GM12878 (cell line): ENCODE data around the gene XIAP. TPM values are rescaled to one million over a fixed set of nuclear protein-coding genes. Genes with fewer than 3 reads are reported as not detected.
A peak's percentile ranks its signal among the peaks of the same experiment; 100 is the strongest.

Experiments
- ASH2L ChIP-seq: fragments of 300-600, 200-600 bp; sonication (generic); IDR thresholded peaks from 2 replicates; pipeline ENCODE4 v1.6.1; 2017; ENCODE audit warnings: low read depth, mild to moderate bottlenecking, borderline replicate concordance
- ATF7 ChIP-seq: fragments of 450-650 bp; IDR thresholded peaks from 2 replicates; pipeline ENCODE4 v1.6.1; 2016; ENCODE audit warnings: low read depth, mild to moderate bottlenecking
- BCL11A ChIP-seq: IDR thresholded peaks from 2 replicates; pipeline ENCODE4 v1.6.1; 2011; ENCODE audit warnings: low read depth, low read length
- CBFB ChIP-seq: IDR thresholded peaks from 2 replicates; pipeline ENCODE4 v1.6.1; 2016; ENCODE audit warnings: antibody characterized with exemption, low read depth
- CBX5 ChIP-seq: sonication (generic); IDR thresholded peaks from 2 replicates; pipeline ENCODE4 v1.6.1; 2016; ENCODE audit warnings: low read depth, moderate library complexity, mild to moderate bottlenecking, inconsistent platforms
- CREB1 ChIP-seq: IDR thresholded peaks from 2 replicates; pipeline ENCODE4 v1.6.1; 2012; ENCODE audit warnings: low read depth, mild to moderate bottlenecking, inconsistent platforms
- ETV6 ChIP-seq, 2 experiments: fragments of 450-650 bp in 1 of 2; IDR thresholded peaks in 1 of 2; conservative IDR thresholded peaks in 1 of 2; 2 replicates each; pipeline ENCODE4 v1.6.1; 2014; ENCODE audit warnings: antibody characterized with exemption in 1 of 2, borderline replicate concordance in 1 of 2, low read depth in 1 of 2, mild to moderate bottlenecking in 1 of 2, moderate library complexity in 1 of 2
- FOS ChIP-seq: IDR thresholded peaks from 3 replicates; pipeline ENCODE4 v1.6.1; 2011; ENCODE audit warnings: borderline replicate concordance; ENCODE audit not compliant: insufficient read length; ENCODE audit errors: extremely low read depth
- JUNB ChIP-seq: IDR thresholded peaks from 2 replicates; pipeline ENCODE4 v1.6.1; 2016; ENCODE audit warnings: antibody characterized with exemption, mild to moderate bottlenecking
- PAX5 ChIP-seq: IDR thresholded peaks from 2 replicates; pipeline ENCODE4 v1.6.1; 2011; ENCODE audit warnings: low read depth, low read length, borderline replicate concordance
- RB1 ChIP-seq: fragments of 450-650 bp; formaldehyde crosslinking; IDR thresholded peaks from 2 replicates; pipeline ENCODE4 v1.6.1; 2017; ENCODE audit warnings: mild to moderate bottlenecking, borderline replicate concordance
- RCOR1 ChIP-seq: conservative IDR thresholded peaks from 2 replicates; pipeline ENCODE4 v1.6.1; 2012; ENCODE audit warnings: low read depth, low read length, improper control_type of control experiment
- RELB ChIP-seq: fragments of 450-650 bp; IDR thresholded peaks from 2 replicates; pipeline ENCODE4 v1.6.1; 2017; ENCODE audit warnings: low read depth, mild to moderate bottlenecking, moderate library complexity
- RUNX3 ChIP-seq: IDR thresholded peaks from 2 replicates; pipeline ENCODE4 v1.6.1; 2012; ENCODE audit warnings: low read length, inconsistent platforms
- SMC3 ChIP-seq: IDR thresholded peaks from 2 replicates; pipeline ENCODE4 v1.6.1; 2011; ENCODE audit warnings: low read length, improper control_type of control experiment, borderline replicate concordance
- SRF ChIP-seq, 2 experiments: IDR thresholded peaks; 2 replicates each; pipeline ENCODE4 v1.6.1; 2011; ENCODE audit warnings: low read depth in 2 of 2, low read length in 2 of 2, mild to moderate bottlenecking in 1 of 2, moderate library complexity in 1 of 2
- ZNF274 ChIP-seq: IDR thresholded peaks from one replicate; pipeline ENCODE4 v1.8.0; 2011; ENCODE audit not compliant: insufficient read length, insufficient read depth
- polyA plus RNA-seq, 11 experiments: library from polyadenylated mRNA; depleted of rRNA in 4 of 11; unstranded in 6 of 11; stranded (reverse) in 5 of 11; fragments of >200 nt; fragmentation: Nextera tagmentation in 4 of 11; fragmentation: Illumina TruSeq in 1 of 11; extraction: Ambion mirVana in 4 of 11; extraction: Trizol in 1 of 11; gene quantifications; 1 replicate in 1 of 11; 2 replicates in 10 of 11; pipeline versions ENCODE4 v1.2.1 to v1.2.3, GENCODE V29; 2011 to 2016; ENCODE audit warnings: inconsistent platforms in 2 of 11, missing spikeins in 2 of 11, low read depth in 1 of 11
- total RNA-seq, 4 experiments: library from RNA; depleted of rRNA in 3 of 4; stranded (reverse); fragments of >200 nt in 3 of 4; fragmentation: Illumina TruSeq in 1 of 4; extraction: Trizol in 1 of 4; gene quantifications; 2 replicates each; pipeline versions ENCODE4 v1.2.1 to v1.2.3, GENCODE V29; 2013 to 2021
- TF ChIP-seq, protein P1 (sequence below): IDR thresholded peaks from 2 replicates; pipeline ENCODE4 v1.6.1; 2012; ENCODE audit warnings: low read depth, low read length, improper control_type of control experiment
- TF ChIP-seq, protein P2 (sequence below): fragments of 450-650 bp; IDR thresholded peaks from 2 replicates; pipeline ENCODE4 v1.6.1; 2016; ENCODE audit warnings: mild to moderate bottlenecking
- TF ChIP-seq, protein P3 (sequence below): fragments of 450-650 bp; conservative IDR thresholded peaks from 2 replicates; pipeline ENCODE4 v1.6.1; 2017; ENCODE audit warnings: mild to moderate bottlenecking, moderate library complexity
- TF ChIP-seq, protein P4 (sequence below): fragments of 450-650 bp; IDR thresholded peaks from 2 replicates; pipeline ENCODE4 v1.6.1; 2017; ENCODE audit warnings: mild to moderate bottlenecking, low read depth, inconsistent platforms; ENCODE audit not compliant: poor library complexity, severe bottlenecking

XIAP gene
- total and polyA plus RNA-seq, 10 of the 15 experiments (the other 5 are each of a cell fraction or from before 2014, with no cell fraction given), result 3.3 to 21.1 (median 14.5) TPM

- TF ChIP-seq JUNB (no peak), CREB1 (peak; percentile 80), SRF (IDR thresholded peaks at IDR 0.05; ENCODE audit: low read depth in 2 of 2, low read length in 2 of 2) (peak in 1 of 2 experiments; percentile 56; a peak in 1 of 4 replicates), BCL11A (0 out of 2 replicates have a peak, but pooled peaks have one; percentile 33), RELB (peak; percentile 31; the same call in 1 of the 2 replicates), RCOR1 (0 out of 2 replicates have a peak, but pooled peaks have one; percentile 53), RUNX3 (peak; percentile 80), FOS (no peak), ATF7 (peak; percentile 74), SMC3 (no peak), ZNF274 (no peak), CBFB (peak; percentile 49; the same call in 1 of the 2 replicates), PAX5 (peak; percentile 28; the same call in 1 of the 2 replicates), CBX5 (0 out of 2 replicates have a peak, but pooled peaks have one; percentile 64), RB1 (no peak), ETV6 (conservative IDR thresholded peaks at IDR 0.05 in 1 of 2, IDR thresholded peaks at IDR 0.05 in 1 of 2; ENCODE audit: borderline replicate concordance in 1 of 2, low read depth in 1 of 2) (peak in 1 of 2 experiments; percentile 30; a peak in 1 of 4 replicates), ASH2L (no peak)
- TF ChIP-seq, protein P1, sequence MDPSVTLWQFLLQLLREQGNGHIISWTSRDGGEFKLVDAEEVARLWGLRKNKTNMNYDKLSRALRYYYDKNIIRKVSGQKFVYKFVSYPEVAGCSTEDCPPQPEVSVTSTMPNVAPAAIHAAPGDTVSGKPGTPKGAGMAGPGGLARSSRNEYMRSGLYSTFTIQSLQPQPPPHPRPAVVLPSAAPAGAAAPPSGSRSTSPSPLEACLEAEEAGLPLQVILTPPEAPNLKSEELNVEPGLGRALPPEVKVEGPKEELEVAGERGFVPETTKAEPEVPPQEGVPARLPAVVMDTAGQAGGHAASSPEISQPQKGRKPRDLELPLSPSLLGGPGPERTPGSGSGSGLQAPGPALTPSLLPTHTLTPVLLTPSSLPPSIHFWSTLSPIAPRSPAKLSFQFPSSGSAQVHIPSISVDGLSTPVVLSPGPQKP, result no peak
- TF ChIP-seq, protein P2, sequence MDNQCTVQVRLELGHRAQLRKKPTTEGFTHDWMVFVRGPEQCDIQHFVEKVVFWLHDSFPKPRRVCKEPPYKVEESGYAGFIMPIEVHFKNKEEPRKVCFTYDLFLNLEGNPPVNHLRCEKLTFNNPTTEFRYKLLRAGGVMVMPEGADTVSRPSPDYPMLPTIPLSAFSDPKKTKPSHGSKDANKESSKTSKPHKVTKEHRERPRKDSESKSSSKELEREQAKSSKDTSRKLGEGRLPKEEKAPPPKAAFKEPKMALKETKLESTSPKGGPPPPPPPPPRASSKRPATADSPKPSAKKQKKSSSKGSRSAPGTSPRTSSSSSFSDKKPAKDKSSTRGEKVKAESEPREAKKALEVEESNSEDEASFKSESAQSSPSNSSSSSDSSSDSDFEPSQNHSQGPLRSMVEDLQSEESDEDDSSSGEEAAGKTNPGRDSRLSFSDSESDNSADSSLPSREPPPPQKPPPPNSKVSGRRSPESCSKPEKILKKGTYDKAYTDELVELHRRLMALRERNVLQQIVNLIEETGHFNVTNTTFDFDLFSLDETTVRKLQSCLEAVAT, result peak; percentile 95
- TF ChIP-seq, protein P3, sequence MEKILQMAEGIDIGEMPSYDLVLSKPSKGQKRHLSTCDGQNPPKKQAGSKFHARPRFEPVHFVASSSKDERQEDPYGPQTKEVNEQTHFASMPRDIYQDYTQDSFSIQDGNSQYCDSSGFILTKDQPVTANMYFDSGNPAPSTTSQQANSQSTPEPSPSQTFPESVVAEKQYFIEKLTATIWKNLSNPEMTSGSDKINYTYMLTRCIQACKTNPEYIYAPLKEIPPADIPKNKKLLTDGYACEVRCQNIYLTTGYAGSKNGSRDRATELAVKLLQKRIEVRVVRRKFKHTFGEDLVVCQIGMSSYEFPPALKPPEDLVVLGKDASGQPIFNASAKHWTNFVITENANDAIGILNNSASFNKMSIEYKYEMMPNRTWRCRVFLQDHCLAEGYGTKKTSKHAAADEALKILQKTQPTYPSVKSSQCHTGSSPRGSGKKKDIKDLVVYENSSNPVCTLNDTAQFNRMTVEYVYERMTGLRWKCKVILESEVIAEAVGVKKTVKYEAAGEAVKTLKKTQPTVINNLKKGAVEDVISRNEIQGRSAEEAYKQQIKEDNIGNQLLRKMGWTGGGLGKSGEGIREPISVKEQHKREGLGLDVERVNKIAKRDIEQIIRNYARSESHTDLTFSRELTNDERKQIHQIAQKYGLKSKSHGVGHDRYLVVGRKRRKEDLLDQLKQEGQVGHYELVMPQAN, result 0 out of 2 replicates have a peak, but pooled peaks have one; percentile 40
- TF ChIP-seq, protein P4, sequence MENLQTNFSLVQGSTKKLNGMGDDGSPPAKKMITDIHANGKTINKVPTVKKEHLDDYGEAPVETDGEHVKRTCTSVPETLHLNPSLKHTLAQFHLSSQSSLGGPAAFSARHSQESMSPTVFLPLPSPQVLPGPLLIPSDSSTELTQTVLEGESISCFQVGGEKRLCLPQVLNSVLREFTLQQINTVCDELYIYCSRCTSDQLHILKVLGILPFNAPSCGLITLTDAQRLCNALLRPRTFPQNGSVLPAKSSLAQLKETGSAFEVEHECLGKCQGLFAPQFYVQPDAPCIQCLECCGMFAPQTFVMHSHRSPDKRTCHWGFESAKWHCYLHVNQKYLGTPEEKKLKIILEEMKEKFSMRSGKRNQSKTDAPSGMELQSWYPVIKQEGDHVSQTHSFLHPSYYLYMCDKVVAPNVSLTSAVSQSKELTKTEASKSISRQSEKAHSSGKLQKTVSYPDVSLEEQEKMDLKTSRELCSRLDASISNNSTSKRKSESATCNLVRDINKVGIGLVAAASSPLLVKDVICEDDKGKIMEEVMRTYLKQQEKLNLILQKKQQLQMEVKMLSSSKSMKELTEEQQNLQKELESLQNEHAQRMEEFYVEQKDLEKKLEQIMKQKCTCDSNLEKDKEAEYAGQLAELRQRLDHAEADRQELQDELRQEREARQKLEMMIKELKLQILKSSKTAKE, result peak; percentile 39
- TF ChIP-seq, all 136 proteins: peak for 32
Measured at GRCh38 chrX:123962794-123963373, 103.0 kb downstream of the XIAP start (continued).
